NCI-H446 treated with DMSO at 0.1 percent for 48 hours (cell line): ENCODE data around the gene SBF1.
"Not testable (repeated sequence)": the region's sequence is repeated elsewhere in the genome, so short reads cannot be mapped to it uniquely, and the experiment has no call there.

ENCODE experiments used
- DNase-seq: peaks from one replicate; lab custom pipeline; 2025; lab: John Stamatoyannopoulos, UW

The SBF1 gene

GRCh38 chr22:50398831-50399648 lies 75.8 kb downstream of the SBF1 start:
- DNase-seq, result no peak

GRCh38 chr22:50397371-50398060 lies 77.3 kb downstream of the SBF1 start:
- not testable (repeated sequence) for DNase-seq

- DNase-seq, result no peak
These were observed 78.0 kb downstream of the SBF1 start for GRCh38 chr22:50396751-50397370.
